Raji (cell line): ENCODE data around the gene FTO.

Experiments used
- POLR2A ChIP-seq: IDR thresholded peaks from 2 replicates; pipeline ENCODE4 v1.6.1; 2011; ENCODE audit warnings: low read depth, low read length, control low read depth; ENCODE audit not compliant: insufficient read depth

The FTO gene

DNA sequence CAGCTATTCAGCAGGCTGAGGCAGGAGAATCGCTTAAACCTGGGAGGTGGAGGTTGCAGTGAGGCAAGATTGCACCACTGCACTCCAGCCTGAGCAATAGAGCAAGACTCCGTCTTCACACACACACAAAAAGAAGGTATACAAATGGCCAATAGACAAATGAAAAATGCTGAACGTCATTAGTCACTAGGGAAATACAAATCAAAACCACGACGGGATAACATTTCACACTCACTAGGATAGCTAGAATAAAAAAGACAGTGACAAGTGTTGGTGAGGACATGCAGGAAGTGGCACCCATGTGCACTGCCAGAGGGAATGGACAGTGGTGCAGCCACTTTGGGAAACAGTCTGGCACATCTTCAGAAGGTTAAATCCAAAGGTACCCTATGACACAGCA, 172.9 kb downstream of the FTO start:
- no peak for TF ChIP-seq POLR2A

GRCh38 chr16:53878216-53878615, 174.3 kb downstream of the FTO start:
- TF ChIP-seq POLR2A: no peak

GRCh38 chr16:53881371-53881770, 177.4 kb downstream of the FTO start:
- TF ChIP-seq POLR2A: no peak

DNA sequence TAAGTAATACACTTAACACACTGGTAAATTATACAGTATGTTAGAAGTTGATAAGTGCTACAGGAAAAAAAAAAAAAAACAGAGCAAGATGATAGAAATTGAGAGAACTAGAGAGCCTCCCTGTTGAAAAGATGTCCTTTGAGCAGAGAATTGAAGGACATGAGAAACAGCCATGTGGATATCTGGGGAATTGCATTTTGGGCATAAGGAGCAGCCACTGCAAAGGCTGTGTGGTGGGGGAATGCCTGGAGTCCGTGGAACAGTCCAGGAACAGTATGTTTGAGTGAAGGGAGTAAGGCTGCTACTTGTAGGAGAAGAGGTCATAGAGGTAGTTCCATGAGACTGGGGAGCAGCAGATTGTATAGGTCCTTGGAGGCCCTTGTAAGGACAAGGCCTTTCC, 178.4 kb downstream of the FTO start:
- TF ChIP-seq POLR2A: no peak

GRCh38 chr16:53884748-53885147, 180.8 kb downstream of the FTO start:
- TF ChIP-seq POLR2A: no peak

- no peak for TF ChIP-seq POLR2A
Measured at GRCh38 chr16:53886482-53887378, 182.8 kb downstream of the FTO start.

DNA sequence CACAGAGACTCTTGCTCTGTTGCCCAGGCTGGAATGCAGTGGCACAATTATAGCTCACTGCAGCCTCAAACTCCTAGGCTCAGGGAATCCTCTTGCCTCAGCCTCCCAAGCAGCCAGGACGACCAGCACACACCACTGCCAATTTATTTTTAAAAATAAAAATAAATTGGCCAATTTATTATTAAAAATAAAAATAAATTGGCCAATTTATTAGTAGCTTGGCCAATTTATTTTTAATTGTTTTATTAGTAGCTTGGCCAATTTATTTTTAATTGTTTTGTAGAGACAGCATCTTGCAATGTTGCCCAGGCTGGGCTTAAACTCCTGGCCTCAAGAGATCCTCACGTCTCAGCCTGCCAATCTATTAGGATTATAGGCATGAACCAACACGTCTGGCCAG, 184.3 kb downstream of the FTO start:
- TF ChIP-seq POLR2A: no peak

- no peak for TF ChIP-seq POLR2A
Measured at GRCh38 chr16:53891409-53892139, 187.6 kb downstream of the FTO start.

GRCh38 chr16:53892155-53892554, 188.2 kb downstream of the FTO start:
- TF ChIP-seq POLR2A: no peak

DNA sequence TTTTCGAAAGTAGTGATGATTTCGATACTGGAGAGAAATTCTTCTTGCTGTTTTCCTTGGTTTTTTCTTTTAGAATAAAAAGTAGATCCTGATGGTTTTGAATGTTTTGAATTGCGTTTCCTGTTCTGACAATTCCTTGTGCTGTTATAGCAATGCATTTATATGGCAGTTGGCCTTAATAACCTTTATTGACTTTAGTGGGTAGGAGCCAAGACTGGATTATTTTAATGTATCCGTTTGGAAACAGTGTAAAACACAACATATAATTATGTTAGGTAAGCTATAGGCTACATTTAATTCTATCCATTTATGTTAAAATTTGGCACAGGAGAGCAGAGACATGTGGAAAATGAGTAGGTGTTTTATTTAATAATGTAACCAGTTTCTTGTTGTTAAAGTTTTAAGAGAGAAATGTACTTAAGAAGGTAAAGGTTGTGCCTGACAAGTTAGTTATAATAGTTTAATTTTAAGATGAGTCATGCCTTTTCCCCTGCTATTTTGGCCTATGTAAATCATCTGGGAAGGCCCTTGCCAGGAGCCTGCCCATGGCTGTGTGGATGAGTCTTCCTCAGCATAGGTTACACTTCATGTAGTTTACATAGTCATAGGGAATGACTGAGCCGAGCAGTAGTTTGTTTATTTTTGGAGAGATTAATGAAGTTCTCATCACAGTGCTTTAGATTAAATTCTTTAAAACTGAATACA, 189.9 kb downstream of the FTO start:
- no peak for TF ChIP-seq POLR2A

- TF ChIP-seq POLR2A: no peak
Measured at GRCh38 chr16:53894686-53895085, 190.7 kb downstream of the FTO start.

GRCh38 chr16:53895433-53895832, 191.5 kb downstream of the FTO start:
- TF ChIP-seq POLR2A: no peak

DNA sequence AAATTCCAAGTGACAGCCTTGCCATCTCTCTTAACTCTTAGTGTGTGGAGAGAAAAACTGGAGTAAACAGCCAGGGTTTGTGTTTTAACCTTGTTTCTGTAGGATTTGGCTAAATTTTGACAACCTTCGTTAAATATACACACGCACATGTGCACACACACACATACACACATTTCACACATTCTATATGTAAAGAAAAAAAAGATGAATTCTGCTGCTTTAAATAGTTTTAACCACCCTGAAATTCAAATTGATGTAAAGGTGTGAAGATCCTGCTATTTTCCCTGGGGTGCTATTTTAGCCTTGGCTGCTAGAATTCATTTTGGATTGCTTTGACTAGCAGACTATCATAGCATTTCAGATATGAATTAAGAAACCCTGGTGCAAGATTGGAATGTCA, 191.9 kb downstream of the FTO start:
- no peak for TF ChIP-seq POLR2A

DNA sequence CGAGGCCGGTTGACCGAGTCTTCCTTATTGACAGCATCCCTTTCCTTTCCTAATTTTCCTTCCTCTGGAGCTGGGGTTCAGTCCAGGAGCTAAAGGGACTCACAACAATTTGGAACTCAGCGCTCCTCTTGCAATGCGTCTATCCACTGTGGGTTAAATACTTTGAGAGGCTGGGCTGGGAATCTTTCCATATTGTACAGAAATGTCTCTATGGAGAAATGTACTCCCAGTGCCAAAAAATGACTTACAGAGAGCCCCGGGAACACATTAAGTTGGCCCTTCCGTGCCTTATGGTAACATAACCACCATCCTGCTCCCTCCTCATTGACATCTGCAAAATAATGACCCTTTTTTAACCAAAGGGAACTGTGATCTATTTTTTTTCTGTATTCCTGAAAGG, 192.8 kb downstream of the FTO start:
- no peak for TF ChIP-seq POLR2A

DNA sequence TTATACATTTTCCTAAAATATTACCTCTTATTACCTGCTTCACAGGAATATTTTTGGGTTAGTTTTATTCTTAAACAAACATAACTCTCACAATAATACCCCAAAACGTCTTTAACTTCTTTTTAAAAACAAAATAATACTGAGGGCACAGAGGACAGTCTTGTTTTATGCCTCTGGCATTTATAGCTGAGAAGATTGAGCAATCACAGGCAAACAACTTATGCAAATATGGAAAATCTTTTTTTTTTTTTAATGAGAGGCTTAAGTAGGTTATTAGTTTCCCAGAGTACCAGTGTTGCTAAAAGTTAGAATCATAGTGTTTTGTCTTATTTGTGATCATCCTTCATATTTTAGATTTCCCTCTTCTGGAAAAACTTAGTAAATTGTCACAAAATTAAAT, 195.0 kb downstream of the FTO start:
- no peak for TF ChIP-seq POLR2A

DNA sequence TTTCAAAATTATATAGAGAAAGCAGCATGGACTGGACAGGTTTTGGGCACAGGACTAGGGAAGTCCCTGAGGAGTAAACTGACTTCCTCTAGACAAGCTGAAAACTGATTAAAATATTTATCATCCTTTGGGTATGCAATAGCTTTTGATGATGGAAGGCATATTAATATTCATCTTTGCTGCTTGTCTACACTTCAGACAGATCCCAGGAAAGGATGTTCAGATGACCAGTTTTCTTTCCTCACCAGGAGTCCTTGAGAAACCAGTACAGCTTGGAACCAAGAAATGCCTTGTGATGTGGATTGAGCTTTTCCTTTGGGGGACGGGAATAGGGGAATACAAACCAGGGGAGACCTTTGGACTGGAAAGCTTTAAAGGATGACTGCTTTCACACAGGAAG, 195.5 kb downstream of the FTO start:
- no peak for TF ChIP-seq POLR2A
